Left colon (tissue), 2 donors: Measurements from ENCODE around the gene FCRL5. TPM values are rescaled to one million over a fixed set of nuclear protein-coding genes. Genes with fewer than 3 reads are reported as not detected.

Experiments
- ATAC-seq: fragments of 200-7000 bp; cut with Tn5 transposase; one replicate; pipeline ENCODE4 v1.9.1; 2020; ENCODE audit warnings: mild to moderate bottlenecking, moderate library complexity
- DNase-seq, 2 donors: peaks; one replicate each; pipeline ENCODE4 v3.0.0-alpha.2; 2020
- intact Hi-C, 2 donors: fragments of 100-400 bp; cut with DNase I in 1 of 2; cut with micrococcal nuclease in 1 of 2; formaldehyde crosslinking; loops; one replicate each; pipeline versions ENCODE4 v1.11.2 to v1.14.0; 2022; cut with DNase I, micrococcal nuclease
- total RNA-seq, 2 donors: library from RNA; stranded (reverse); fragmentation: NEBNext Ultra II Directional; extraction: Animal tissue kit (Norgen Biotek cat#: 25700); gene quantifications; one replicate each; pipeline ENCODE4 v1.2.1, GENCODE V29; 2021
- donor health status: DM: no; HTN: no; CAD: no.
- donor health status: DM: yes; HTN: yes; CAD: no.

FCRL5 gene
- total RNA-seq, 2 donors from 2014 or later, result 2.2 to 4.5 TPM

- no peak for DNase-seq
- ATAC-seq, result no peak
- intact Hi-C loops, result no loop called here
Observed at GRCh38 chr1:157469752-157470675, 82.3 kb downstream of the FCRL5 start.

GRCh38 chr1:157469300-157469699, 83.0 kb downstream of the FCRL5 start:
- intact Hi-C loops, result no loop called here
- no peak for DNase-seq
- ATAC-seq, result no peak

GRCh38 chr1:157466011-157466410, 86.3 kb downstream of the FCRL5 start:
- intact Hi-C loops, result no loop called here
- no peak for DNase-seq
- no peak for ATAC-seq

Other genes with a start within 250 kb of the FCRL5 start
- gene FCRL4, start 45.6 kb upstream of the FCRL5 start, total RNA-seq, result under 1 TPM in 1 of 2 donors, not detected in 1; 0.28 TPM
- gene FCRL3, start 148.3 kb upstream of the FCRL5 start, total RNA-seq, result under 1 TPM; 0.27 to 0.53 TPM
- gene FCRL2, start 224.6 kb upstream of the FCRL5 start, total RNA-seq, result 1 to 10 TPM; 1.1 to 1.2 TPM